H9 (cell line): ENCODE data around the gene ATRNL1. TPM values are rescaled to one million over a fixed set of nuclear protein-coding genes. Genes with fewer than 3 reads are reported as not detected.

ENCODE experiments used
- DNase-seq: peaks from one replicate; pipeline ENCODE4 v3.0.0-alpha.2; 2017
- H2AFZ ChIP-seq: one replicate; pipeline ENCODE4 v1.6.1; 2013; ENCODE audit warnings: mild to moderate bottlenecking, low read length, control low read depth, moderate library complexity
- H2AK5ac ChIP-seq: 2 replicates; pipeline ENCODE4 v1.6.1; 2013; ENCODE audit warnings: low read length, control low read depth, mixed read lengths; ENCODE audit not compliant: insufficient read length
- H2BK120ac ChIP-seq: one replicate; pipeline ENCODE4 v1.6.1; 2013; ENCODE audit warnings: low read depth, mild to moderate bottlenecking, low read length, control low read depth, inconsistent platforms; ENCODE audit not compliant: poor library complexity, severe bottlenecking
- H2BK12ac ChIP-seq: 2 replicates; pipeline ENCODE4 v1.6.1; 2013; ENCODE audit warnings: low read length, control low read depth, mixed read lengths, low read depth; ENCODE audit not compliant: insufficient read length
- H2BK15ac ChIP-seq: 2 replicates; pipeline ENCODE4 v1.6.1; 2013; ENCODE audit warnings: low read depth, low read length, control low read depth
- H2BK20ac ChIP-seq: one replicate; pipeline ENCODE4 v1.6.1; 2013; ENCODE audit warnings: low read depth, mild to moderate bottlenecking, low read length, control low read depth, inconsistent platforms; ENCODE audit not compliant: poor library complexity, severe bottlenecking
- H2BK5ac ChIP-seq: 2 replicates; pipeline ENCODE4 v1.6.1; 2013; ENCODE audit warnings: low read length, control low read depth, mixed read lengths; ENCODE audit not compliant: insufficient read length
- H3K14ac ChIP-seq: 2 replicates; pipeline ENCODE4 v1.6.1; 2013; ENCODE audit warnings: low read length, control low read depth; ENCODE audit not compliant: insufficient read depth
- H3K18ac ChIP-seq: 2 replicates; pipeline ENCODE4 v1.6.1; 2013; ENCODE audit warnings: low read depth, mild to moderate bottlenecking, mixed read lengths, low read length, control low read depth; ENCODE audit not compliant: insufficient read length
- H3K23ac ChIP-seq: 2 replicates; pipeline ENCODE4 v1.6.1; 2013; ENCODE audit warnings: low read length, control low read depth, mixed read lengths, low read depth; ENCODE audit not compliant: insufficient read length
- H3K23me2 ChIP-seq: 2 replicates; pipeline ENCODE4 v1.6.1; 2013; ENCODE audit warnings: low read depth, mild to moderate bottlenecking, mixed read lengths, low read length, control low read depth; ENCODE audit not compliant: insufficient read length, poor library complexity, severe bottlenecking
- H3K27ac ChIP-seq: 2 replicates; pipeline ENCODE4 v1.5.1; 2013; ENCODE audit warnings: low read length, control low read depth, mixed read lengths, low read depth; ENCODE audit not compliant: insufficient read length
- H3K27me3 ChIP-seq: 2 replicates; pipeline ENCODE4 v1.6.1; 2013; ENCODE audit warnings: low read length, control low read depth, inconsistent platforms; ENCODE audit not compliant: insufficient read depth
- H3K4ac ChIP-seq: 2 replicates; pipeline ENCODE4 v1.6.1; 2013; ENCODE audit warnings: low read depth, mild to moderate bottlenecking, control low read depth, inconsistent platforms, low read length, moderate library complexity
- H3K4me1 ChIP-seq: 2 replicates; pipeline ENCODE4 v1.6.1; 2013; ENCODE audit warnings: low read length, control low read depth, inconsistent platforms; ENCODE audit not compliant: insufficient read depth
- H3K4me2 ChIP-seq: 2 replicates; pipeline ENCODE4 v1.6.1; 2013; ENCODE audit warnings: low read length, control low read depth, mixed read lengths; ENCODE audit not compliant: insufficient read length, insufficient read depth
- H3K56ac ChIP-seq: 2 replicates; pipeline ENCODE4 v1.6.1; 2013; ENCODE audit warnings: low read depth, mild to moderate bottlenecking, mixed read lengths, low read length, control low read depth; ENCODE audit not compliant: insufficient read length
- H3K79me1 ChIP-seq: 2 replicates; pipeline ENCODE4 v1.6.1; 2013; ENCODE audit warnings: low read depth, mild to moderate bottlenecking, moderate library complexity, low read length, control low read depth, inconsistent platforms; ENCODE audit not compliant: insufficient read depth, poor library complexity, severe bottlenecking
- H3K79me2 ChIP-seq: 2 replicates; pipeline ENCODE4 v1.6.1; 2013; ENCODE audit warnings: low read length, control low read depth, inconsistent platforms; ENCODE audit not compliant: insufficient read depth
- H3K9ac ChIP-seq: 2 replicates; pipeline ENCODE4 v1.6.1; 2013; ENCODE audit warnings: low read length, control low read depth, mixed read lengths; ENCODE audit not compliant: insufficient read length; ENCODE audit errors: extremely low read depth
- H3K9me3 ChIP-seq: one replicate; pipeline ENCODE4 v1.6.1; 2013; ENCODE audit warnings: low read depth, low read length, inconsistent platforms; ENCODE audit not compliant: control insufficient read depth
- H3T11ph ChIP-seq: one replicate; pipeline ENCODE4 v1.6.1; 2013; ENCODE audit warnings: mild to moderate bottlenecking, low read length, control low read depth, inconsistent platforms
- H4K20me1 ChIP-seq: one replicate; pipeline ENCODE4 v1.6.1; 2013; ENCODE audit not compliant: control insufficient read depth, insufficient read length, insufficient read depth
- H4K5ac ChIP-seq: 2 replicates; pipeline ENCODE4 v1.6.1; 2013; ENCODE audit warnings: low read depth, mild to moderate bottlenecking, mixed read lengths, low read length, control low read depth; ENCODE audit not compliant: insufficient read length
- H4K8ac ChIP-seq: replicated peaks from 2 replicates; pipeline ENCODE4 v1.6.1; 2013; ENCODE audit warnings: low read length, control low read depth, mixed read lengths, low read depth; ENCODE audit not compliant: insufficient read length
- H4K91ac ChIP-seq: 2 replicates; pipeline ENCODE4 v1.6.1; 2013; ENCODE audit warnings: low read depth, mild to moderate bottlenecking, moderate library complexity, mixed read lengths, low read length, control low read depth; ENCODE audit not compliant: insufficient read length
- H3K27ac Mint-ChIP-seq, 3 experiments: 2 replicates in 2 of 3; 3 replicates in 1 of 3; pipeline ENCODE4 v1.8.0; 2020 to 2021; ENCODE audit warnings: mixed read lengths in 3 of 3, mild to moderate bottlenecking in 1 of 3, moderate library complexity in 1 of 3
- H3K27me3 Mint-ChIP-seq: 2 replicates; pipeline ENCODE4 v1.8.0; 2021; ENCODE audit warnings: low read depth, mild to moderate bottlenecking, moderate library complexity, mixed read lengths
- H3K36me3 Mint-ChIP-seq, 3 experiments: 2 replicates in 2 of 3; 3 replicates in 1 of 3; pipeline ENCODE4 v1.8.0; 2020 to 2021; ENCODE audit warnings: low read depth in 3 of 3, mixed read lengths in 3 of 3; ENCODE audit not compliant: insufficient read depth in 1 of 3
- H3K4me1 Mint-ChIP-seq, 2 experiments: 2 replicates each; pipeline ENCODE4 v1.8.0; 2020; ENCODE audit warnings: mixed read lengths in 2 of 2
- H3K4me3 Mint-ChIP-seq, 2 experiments: 2 replicates in 1 of 2; 3 replicates in 1 of 2; pipeline ENCODE4 v1.8.0; 2020 to 2021; ENCODE audit warnings: mild to moderate bottlenecking in 2 of 2, mixed read lengths in 2 of 2, moderate library complexity in 1 of 2
- H3K9me3 Mint-ChIP-seq, 2 experiments: 2 replicates in 1 of 2; 3 replicates in 1 of 2; pipeline ENCODE4 v1.8.0; 2020; ENCODE audit warnings: mild to moderate bottlenecking in 2 of 2, mixed read lengths in 2 of 2, moderate library complexity in 1 of 2
- WGBS: extraction: QIAGEN DNeasy Blood & Tissue Kit; methylation state at CpG from one replicate; pipeline ENCODE4 v1.1.7; 2013; ENCODE audit warnings: missing lambda C conversion rate, low lambda C conversion rate, mixed read lengths; ENCODE audit not compliant: insufficient read length; ENCODE audit errors: extremely low coverage; 5-methylcytosine and 5-hydroxymethylcytosine counted together
- total RNA-seq: library from RNA; stranded (reverse); gene quantifications from 2 replicates; pipeline ENCODE4 v1.2.1, GENCODE V29; 2021
- TF ChIP-seq, protein P1 (sequence below): fragments of 200-600 bp; sonication (generic); conservative IDR thresholded peaks from 3 replicates; pipeline ENCODE4 v1.8.0; 2021; ENCODE audit warnings: antibody characterized with exemption, mild to moderate bottlenecking

ATRNL1 gene
- total RNA-seq, 1 experiment from 2014 or later = 9.2 TPM

DNA sequence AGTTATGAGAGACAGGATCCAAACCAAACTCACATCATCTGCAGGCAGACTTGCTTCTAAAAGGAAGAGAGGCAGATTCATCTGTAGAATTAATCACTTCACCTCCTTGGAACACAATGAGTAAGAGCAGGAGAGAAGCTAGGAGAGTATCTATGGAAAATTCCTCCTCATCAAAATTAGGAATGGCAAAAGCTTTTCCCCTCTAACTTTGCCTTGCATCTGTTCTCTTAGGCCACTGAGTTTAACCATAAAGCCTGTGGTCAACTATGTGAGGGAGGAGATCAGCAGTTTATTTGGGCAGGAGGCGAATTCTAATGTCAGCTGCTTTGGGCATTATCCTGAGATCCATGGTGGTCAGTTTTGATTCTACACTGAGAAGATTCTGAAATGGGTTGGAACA, 618.1 kb downstream of the ATRNL1 start:
- Histone ChIP-seq H3K79me2 (no peaks in the 10 kb centered on the region), H3K4me1 (no peaks in the 10 kb centered on the region), H2AFZ (no peak overlapping the region), H2BK120ac (no peak overlapping the region), H2AK5ac (no peak overlapping the region), H3K9ac (no peak overlapping the region), H3K23me2 (no peaks in the 10 kb centered on the region), H3K79me1 (no peaks in the 10 kb centered on the region), H2BK5ac (no peak overlapping the region), H3K18ac (no peak overlapping the region), H3K27ac (no peak overlapping the region), H3K23ac (no peak overlapping the region), H3K4ac (no peak overlapping the region), H2BK15ac (no peak overlapping the region), H3K56ac (no peak overlapping the region), H4K91ac (no peak overlapping the region), H4K20me1 (no peaks in the 10 kb centered on the region), H3T11ph (no peak overlapping the region), H3K27me3 (no peaks in the 10 kb centered on the region), H3K4me2 (no peak overlapping the region), H4K5ac (no peak overlapping the region), H4K8ac (no peak overlapping the region), H2BK12ac (no peak overlapping the region), H2BK20ac (no peak overlapping the region), H3K14ac (no peak overlapping the region), H3K9me3 (no peaks in the 10 kb centered on the region)
- DNase-seq = no peak
- Mint-ChIP-seq H3K36me3 (no peaks in the 10 kb centered on the region), H3K9me3 (no peaks in the 10 kb centered on the region), H3K27me3 (no peaks in the 10 kb centered on the region), H3K27ac (no peak overlapping the region), H3K4me3 (no peak overlapping the region; a peak in 1 of 5 replicates), H3K4me1 (no peaks in the 10 kb centered on the region)
- TF ChIP-seq, protein P1, sequence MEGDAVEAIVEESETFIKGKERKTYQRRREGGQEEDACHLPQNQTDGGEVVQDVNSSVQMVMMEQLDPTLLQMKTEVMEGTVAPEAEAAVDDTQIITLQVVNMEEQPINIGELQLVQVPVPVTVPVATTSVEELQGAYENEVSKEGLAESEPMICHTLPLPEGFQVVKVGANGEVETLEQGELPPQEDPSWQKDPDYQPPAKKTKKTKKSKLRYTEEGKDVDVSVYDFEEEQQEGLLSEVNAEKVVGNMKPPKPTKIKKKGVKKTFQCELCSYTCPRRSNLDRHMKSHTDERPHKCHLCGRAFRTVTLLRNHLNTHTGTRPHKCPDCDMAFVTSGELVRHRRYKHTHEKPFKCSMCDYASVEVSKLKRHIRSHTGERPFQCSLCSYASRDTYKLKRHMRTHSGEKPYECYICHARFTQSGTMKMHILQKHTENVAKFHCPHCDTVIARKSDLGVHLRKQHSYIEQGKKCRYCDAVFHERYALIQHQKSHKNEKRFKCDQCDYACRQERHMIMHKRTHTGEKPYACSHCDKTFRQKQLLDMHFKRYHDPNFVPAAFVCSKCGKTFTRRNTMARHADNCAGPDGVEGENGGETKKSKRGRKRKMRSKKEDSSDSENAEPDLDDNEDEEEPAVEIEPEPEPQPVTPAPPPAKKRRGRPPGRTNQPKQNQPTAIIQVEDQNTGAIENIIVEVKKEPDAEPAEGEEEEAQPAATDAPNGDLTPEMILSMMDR = no peak
- no CpG with 5 or more reads among the region's 1 CpG for WGBS
